GM21528 (cell line): ENCODE results near the gene WIPF2.

Experiments used
- ATAC-seq: cut with Tn5 transposase; IDR thresholded peaks from one replicate; pipeline ENCODE4 v1.9.1; 2021; ENCODE audit warnings: mild to moderate bottlenecking, moderate library complexity; ENCODE audit not compliant: unreplicated experiment, low FRiP score

The WIPF2 gene

GRCh38 chr17:40312131-40312731, 93.1 kb downstream of the WIPF2 start:
- ATAC-seq: no peak

DNA sequence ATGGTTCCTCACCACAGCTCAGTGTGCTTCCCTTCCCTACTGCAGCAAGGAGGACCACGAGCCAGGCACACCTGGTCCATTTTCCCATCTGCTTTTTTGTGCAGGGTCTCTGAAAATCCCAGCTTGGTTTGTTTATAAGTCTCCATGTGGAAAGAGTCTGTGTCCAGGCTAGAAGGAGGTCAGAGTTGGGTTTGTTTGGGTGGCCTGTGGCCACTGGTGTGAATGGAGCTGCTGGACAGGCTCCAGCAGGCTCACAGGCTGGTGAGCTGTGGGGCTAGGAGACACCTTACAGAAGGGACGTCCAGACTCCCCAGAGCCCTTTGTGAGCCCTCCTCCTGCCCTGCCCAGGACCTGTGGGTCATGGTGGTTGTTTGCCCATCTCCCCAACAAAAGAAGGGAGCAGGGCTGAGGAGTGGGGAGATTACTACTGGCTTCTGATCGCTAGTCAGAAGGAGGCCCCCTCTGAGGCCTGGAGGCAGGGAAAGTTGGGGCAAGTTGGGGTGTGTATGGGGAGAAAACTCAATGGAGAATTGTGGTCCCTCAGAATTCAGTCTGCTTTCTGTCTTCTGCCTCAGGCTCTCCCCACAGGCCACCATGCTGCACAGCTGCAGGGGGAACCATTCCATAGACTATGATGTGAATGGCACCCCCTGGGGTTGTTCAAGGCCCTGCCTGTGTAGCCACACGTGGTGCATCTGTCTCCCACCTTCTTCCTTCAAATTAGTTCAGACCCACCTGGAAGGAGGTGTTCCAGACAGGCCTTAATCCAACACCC, 94.0 kb downstream of the WIPF2 start:
- no peak for ATAC-seq

DNA sequence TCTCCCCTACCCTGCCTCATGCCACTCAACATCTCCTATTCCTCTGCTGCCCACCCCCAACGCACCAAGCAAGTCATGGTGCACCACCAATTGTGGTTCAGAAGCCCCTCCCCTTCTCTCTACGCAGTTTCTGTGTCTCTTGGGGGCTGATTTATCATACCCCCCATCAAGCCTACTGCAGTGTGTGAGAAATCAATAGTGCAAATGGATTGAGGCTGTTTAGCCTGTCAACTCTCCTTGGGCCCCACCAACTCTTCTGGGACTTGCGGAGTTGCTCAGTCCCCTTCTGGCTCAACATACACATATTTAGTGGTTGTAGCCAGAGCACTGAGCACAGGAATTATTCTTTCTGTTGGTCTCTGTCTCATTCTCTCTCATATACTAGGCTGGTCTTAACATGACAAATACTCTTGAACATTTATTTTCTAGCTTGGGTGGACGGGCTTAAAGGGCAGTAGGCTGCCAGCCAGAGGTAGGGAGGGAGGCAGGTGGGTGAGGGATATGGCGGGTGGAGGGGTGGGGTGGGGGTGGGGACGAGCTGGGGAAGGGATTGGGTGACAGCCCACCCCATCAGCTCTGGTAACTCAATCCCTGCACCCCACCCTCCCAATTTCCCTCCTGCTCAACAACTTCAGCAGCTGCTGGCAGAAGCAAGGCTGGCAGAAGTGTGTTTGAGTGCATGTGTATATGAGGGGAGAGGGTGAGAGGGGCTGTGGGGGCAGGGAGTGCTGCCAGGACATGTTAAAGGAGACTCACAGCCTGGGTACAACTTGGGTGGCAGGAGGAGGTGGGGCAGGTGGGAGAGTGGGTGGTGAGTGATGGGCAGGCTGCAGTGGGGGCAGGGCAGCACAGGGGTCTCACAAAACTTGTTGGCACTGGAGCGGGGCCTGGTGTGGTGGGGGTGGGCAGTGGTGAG, 94.8 kb downstream of the WIPF2 start:
- no peak for ATAC-seq

- ATAC-seq: no peak
Observed at GRCh38 chr17:40314584-40314956, 95.5 kb downstream of the WIPF2 start.

DNA sequence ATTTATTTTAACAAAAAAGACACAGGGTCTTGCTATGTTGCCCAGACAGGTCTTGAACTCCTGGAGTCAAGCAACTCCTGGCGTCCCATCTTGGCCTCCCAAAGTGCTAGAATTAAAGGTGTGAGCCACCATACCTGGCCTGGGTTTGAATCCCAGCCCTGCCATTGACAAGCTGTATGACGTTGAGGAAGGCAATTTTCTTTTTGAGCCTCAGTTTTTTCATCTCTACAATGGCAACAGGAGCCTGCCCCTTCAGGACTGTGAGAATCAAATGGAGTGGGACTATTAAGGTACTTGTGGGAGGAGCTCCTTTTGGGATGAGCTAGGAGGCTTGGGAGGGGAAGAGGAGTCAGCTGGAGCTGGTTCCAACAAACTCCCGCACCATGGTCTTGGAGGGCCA, 96.1 kb downstream of the WIPF2 start:
- ATAC-seq: no peak

DNA sequence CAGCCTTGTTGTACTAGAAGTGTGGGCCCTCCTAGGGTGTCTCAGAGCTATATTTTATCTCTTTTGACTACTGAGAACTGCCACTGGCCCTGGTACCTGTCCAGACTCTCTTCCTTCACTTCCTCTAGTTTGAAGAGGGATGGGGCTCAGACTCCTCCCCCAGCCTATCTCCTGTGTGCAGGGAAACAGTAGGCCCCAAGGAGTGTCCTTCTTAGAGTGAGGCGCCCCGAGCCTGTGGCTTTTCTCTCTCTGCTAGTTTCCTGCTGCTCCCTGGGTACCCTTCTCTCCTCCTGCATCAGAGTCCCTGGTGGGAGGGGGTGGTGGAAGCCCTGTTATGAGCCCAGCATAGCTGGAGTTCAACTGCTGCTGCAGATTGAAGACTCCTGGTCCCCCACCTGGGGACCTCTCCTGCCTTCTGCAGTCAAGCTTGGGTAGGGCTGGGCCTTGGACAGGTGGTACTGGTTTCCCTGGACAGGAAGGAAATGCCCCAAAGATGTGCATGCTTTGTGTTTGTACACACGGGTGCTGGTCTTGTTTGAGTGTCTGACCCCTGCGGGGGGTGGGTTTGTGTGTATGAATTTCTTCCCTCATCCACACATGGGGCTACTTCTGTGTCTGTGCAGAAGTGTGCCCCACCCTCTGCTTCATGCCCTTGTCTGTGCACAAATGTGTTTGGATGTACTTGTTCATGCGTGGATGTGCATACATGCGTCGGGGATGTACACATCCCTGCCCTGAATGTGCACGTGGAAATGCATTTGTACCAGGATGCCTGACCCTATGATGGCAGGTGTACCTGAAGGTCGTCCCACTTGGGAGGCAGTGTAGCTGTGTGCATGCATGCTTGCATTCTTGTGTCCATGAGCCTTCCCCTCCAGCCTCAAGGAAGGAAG, 96.8 kb downstream of the WIPF2 start:
- no peak for ATAC-seq

- no peak for ATAC-seq
Observed at GRCh38 chr17:40316571-40317344, 97.7 kb downstream of the WIPF2 start.

GRCh38 chr17:40317345-40317873, 98.3 kb downstream of the WIPF2 start:
- no peak for ATAC-seq

- peak; percentile 56 for ATAC-seq
Observed at GRCh38 chr17:40317880-40318829, 99.1 kb downstream of the WIPF2 start.

DNA sequence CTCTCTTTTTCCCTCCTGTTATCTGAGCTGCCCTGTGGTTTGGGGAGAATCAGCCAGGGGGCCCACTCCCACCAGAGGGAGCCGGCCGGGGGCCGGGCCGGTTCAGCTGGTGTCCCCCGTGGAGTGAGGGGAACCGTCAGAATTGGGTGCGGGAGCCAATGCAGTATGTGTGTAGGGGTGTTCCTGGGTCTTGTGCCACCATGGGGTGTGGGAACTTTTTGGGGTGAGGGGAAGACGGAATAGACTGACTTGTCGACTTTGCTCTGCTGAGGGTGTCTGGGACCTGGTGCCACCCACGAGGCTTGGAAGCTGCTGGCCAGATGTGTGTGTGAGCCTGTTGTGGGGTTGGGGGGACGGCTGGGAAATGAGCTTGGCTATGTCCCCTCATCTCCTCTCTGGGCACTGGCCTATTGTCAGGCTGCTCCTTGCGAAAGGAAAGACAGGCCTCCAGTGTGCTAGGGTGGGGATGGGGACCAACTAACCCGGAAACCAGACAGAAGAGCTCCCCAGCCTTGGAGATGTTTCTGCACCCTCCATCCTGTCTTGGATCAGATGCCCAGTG, 99.8 kb downstream of the WIPF2 start:
- no peak for ATAC-seq

- ATAC-seq: no peak
Observed at GRCh38 chr17:40319651-40320540, 100.8 kb downstream of the WIPF2 start.

DNA sequence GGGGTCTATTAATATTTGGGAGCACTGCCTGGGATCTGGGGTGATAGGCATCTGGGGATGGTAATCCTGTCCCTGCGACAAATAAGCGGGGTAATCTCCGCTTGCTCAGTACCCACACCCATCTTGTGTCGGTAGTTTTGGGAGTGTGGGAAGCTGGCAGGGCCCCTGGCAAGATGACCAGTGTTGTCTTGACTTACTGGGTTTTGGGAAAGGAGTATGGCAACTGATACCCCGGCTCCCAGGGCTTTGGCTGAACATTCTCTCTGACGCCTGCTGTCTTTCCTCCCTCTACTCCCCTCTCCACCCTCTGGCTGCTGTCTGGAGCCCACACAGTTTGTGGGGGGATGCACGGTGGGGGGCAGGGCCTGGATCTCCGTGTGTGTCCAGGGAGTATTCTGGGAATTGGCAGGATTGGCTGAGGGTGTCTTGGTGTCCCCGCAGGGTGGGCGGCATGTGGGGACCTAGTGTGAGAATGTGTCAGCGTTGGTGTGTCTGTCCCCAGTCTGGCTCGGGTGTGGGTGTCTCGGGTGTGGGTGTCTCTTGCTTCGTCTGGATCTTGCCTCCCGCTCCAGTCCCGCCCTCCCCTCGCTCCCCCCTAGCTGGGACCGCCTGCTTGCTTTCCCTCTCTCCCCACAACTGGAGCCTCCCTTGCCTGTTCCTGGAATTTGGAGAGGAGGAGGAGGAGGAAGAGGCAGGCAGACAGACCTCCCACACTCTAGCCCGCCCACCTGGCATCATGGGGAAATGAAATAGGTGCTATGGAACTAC, 101.8 kb downstream of the WIPF2 start:
- ATAC-seq: no peak

DNA sequence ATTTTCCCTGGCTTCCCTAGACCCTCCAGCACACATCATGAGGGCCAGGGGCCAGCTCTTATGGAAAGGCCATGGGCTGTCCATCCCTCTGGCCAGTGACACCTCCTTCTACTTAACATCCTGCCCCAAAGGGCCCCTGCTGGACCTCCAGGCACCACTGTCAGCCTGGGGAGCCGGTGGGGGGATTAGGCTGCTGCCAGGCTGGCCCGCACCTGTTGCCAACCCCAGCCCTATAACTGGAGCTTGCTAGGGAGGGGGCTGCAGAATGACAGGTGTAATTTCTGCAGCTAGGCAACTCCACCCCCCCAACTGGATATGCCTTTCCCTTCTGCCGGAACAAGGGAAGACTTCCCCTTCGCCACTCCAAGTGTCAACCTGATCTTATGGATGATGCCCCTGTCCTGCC, 102.4 kb downstream of the WIPF2 start:
- ATAC-seq: no peak

DNA sequence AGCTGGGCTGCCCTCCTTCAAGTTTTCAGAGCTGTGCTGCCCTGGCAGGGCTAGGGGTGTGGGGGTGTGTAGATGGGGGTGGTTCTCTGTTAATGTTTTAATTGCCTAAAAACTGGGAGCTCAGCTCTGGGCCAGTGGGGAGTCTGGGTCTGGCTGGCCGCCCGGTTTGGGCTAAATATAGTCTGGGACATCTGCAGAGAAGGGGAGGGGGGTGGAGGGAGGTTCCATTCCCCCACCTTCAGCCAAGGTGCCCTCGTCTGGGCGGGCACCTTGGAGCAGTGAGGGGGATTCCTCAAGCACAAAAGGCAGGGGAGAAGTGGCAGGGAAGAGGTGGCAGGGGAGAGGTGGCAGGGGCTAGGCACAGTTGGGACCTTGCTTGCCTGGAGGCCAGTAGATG, 102.9 kb downstream of the WIPF2 start:
- ATAC-seq: no peak

DNA sequence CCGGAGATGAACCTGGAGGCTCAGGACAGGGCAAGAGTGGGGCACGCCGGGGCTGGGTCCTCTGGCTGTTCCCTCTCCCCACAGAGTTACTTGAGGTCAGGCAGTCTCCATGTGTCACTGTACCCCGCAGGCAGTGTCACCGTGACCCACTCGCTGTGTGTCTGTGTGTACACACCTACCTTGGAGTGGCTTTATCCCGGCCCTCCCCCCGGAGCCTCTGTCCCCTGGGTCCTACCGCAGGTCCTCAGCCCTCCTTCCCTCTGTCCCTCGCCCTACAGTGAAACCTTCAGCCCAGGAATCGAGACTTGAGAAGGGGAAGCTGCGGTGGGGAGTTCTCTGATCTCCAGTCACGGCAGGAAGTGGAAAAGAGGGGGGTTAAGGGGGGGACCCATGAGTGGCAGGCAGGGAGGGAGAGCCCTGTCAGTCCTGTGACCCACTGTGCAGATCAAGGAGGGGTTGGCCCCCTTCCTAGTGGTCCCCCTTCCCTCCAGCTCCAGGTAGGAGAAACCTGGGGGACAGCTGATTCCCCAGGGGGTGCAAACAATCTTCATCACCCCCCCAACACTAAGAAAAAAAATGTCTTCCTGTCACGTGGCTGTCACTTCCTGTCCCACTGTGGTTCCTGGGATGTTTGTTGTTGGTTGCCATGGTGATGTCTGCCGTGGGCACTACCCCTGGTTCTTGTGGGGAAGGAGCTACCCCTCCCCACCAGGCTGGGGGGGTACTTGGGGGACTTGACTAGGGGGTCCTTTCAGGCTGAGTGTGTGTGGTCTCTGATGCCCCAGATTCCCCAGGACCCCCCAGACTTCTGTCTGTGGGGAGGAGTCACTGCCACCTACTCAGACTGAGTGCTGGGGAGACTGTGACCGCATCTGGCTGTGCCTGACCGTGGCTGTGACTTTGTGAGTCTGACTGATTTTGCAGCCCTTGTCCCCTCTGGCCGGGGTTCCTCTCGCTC, 103.5 kb downstream of the WIPF2 start:
- peak; percentile 39 for ATAC-seq
